ENCODE measurements around the gene ABLIM2.

- TF ChIP-seq, protein P1, sequence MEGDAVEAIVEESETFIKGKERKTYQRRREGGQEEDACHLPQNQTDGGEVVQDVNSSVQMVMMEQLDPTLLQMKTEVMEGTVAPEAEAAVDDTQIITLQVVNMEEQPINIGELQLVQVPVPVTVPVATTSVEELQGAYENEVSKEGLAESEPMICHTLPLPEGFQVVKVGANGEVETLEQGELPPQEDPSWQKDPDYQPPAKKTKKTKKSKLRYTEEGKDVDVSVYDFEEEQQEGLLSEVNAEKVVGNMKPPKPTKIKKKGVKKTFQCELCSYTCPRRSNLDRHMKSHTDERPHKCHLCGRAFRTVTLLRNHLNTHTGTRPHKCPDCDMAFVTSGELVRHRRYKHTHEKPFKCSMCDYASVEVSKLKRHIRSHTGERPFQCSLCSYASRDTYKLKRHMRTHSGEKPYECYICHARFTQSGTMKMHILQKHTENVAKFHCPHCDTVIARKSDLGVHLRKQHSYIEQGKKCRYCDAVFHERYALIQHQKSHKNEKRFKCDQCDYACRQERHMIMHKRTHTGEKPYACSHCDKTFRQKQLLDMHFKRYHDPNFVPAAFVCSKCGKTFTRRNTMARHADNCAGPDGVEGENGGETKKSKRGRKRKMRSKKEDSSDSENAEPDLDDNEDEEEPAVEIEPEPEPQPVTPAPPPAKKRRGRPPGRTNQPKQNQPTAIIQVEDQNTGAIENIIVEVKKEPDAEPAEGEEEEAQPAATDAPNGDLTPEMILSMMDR (conservative IDR thresholded peaks at IDR 0.05 in 1 of 2, IDR thresholded peaks at IDR 0.05 in 1 of 2; ENCODE audit: extremely low read depth in 1 of 2, insufficient read depth in 1 of 2, low read depth in 1 of 2, low read length in 2 of 2) = no peak
- no peak for TF ChIP-seq EZH2 (IDR thresholded peaks at IDR 0.05; ENCODE audit: borderline replicate concordance, low read length)
Observed at GRCh38 chr4:8115916-8116315, 42.7 kb downstream of the ABLIM2 start.

All from mammary epithelial cell (primary cell).